GM19372 (cell line): Measurements from ENCODE around the gene DLEC1.

Source experiments
- ATAC-seq: cut with Tn5 transposase; IDR thresholded peaks from one replicate; pipeline ENCODE4 v1.9.1; 2021; ENCODE audit warnings: mild to moderate bottlenecking, low read depth, moderate library complexity; ENCODE audit not compliant: unreplicated experiment

DLEC1 gene

DNA sequence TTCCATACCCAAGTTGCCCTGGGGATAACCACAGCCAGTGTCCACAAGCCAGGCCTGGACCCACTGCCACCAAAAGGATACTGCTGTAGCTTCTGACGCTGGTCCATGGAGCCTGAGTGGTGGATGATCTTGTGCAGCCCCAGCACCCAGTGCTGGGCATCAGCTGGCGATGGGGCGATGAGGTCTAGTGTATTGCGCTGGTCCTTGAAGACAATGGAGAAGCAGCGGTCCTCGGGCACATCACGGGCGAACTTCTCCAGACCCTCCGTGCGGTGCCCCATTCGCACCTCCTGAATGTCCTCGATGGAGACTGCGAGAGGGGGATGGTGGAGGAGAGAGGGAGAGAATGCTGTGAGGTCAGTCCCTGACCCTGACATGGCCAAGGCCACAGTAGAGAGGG lies 22.6 kb upstream of the DLEC1 start:
- no peak for ATAC-seq

DNA sequence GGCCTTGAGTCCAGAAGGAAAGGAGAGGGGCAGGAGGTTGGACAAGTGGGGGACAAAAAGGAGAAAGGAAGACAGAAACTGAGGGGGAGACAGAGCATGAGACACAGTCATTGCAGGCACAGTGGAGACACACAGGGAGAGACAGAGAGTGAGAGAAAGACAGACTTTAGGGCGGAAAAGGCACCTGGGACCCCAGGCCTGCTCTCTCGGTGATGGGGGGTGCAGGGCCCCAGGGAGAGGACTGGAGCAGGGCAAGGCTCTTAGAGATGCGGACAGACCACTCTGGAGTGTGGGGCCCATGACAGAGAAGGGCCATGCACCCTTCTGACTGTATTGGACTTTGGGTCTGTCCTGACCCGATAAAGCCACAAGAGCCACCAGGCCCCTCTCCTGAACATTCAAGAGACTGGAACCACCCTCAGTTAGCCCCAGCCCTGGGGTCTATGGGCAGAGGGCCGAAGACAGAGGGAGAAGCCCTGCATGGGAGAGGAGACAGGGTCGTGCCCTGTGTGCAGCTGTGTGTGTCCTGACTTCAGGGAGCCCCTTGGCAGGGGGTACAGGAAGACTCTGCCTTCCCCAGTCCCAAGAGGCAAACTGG lies 22.1 kb upstream of the DLEC1 start:
- ATAC-seq = no peak

DNA sequence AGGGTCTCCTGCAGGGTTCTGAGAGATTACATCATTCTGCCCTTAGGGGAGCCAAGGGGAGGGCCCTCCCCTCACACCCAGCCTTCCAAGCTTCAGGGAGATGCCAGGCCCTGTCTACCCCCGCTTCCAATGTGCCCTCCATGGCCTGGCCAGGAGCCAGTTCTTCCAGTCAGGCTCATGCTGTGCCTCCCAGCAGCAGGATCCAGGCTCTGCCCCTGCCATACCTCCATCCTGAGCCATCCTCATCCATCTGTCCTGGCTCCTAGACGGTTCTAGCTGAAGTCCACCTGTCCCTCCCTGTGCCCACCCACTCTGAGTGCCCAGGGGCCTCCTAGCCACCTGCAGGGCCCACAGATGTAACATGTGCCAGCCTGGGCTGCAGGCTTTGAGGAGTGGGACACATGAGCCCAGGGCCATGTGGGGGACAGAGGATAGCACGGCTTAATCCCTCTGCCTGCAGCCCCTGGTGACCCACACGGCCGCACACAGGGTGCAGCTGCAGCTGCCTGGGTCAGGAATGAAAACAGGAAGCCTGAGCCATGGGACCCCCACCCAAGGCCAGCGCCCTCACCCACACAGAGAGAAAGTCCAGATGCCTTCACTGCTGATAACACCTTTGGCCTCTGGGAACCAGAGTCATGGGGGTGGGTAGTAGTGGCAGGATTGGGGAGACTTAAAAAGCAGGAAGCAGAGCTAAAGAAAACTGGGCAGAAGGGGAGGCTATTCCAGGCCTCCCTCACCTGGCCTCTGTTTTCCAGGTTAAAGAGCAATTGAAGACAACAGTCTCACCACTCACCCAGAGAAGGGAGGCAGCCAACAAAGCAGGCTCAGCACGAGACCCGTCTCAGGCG lies 21.3 kb upstream of the DLEC1 start:
- ATAC-seq = no peak

DNA sequence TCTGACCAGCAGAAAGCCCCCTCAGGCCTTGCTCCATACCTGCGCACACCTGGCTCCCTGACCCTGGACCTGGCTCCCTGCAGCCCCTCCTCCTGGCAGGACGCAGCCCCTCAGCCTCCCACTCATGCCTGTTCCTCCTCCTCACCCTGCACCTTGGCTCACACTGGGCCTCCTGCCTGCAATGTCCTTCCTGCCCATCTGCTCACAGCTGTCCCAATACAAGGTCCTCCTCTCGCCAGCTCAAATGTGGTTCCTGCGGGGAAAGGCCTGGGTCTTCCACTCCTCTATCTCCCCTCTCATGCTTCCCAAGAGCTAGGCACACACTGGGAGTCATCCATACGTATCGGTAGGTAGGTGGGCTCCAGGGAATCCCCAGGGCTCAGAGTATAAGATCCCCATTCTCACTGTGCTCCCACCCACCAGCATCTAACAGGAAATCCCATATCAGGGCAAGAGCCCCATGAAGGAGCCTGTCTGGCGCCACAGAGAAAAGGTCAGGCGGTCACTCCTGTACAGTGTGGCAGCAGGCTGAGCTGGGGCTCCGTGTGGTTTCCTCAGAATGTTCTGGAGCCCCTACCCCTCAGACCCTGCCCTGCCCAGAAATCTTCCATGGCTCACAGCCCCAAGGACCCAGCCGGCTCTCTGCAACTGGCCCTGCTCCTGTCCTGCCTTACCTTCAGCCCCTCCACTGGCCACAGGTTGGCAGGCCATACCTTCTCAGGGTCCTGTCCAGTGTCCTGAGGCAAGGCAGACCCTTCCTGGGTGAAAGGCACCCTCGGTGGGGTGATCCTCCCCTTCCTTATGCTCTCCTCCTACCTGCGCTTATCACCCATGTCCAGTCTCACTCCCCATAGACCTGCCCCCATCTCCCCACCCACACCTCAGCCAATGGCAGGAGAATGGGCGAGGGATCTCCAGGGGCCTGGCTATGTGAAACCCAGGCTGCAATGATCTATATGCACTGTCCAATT lies 20.4 kb upstream of the DLEC1 start:
- ATAC-seq = no peak

DNA sequence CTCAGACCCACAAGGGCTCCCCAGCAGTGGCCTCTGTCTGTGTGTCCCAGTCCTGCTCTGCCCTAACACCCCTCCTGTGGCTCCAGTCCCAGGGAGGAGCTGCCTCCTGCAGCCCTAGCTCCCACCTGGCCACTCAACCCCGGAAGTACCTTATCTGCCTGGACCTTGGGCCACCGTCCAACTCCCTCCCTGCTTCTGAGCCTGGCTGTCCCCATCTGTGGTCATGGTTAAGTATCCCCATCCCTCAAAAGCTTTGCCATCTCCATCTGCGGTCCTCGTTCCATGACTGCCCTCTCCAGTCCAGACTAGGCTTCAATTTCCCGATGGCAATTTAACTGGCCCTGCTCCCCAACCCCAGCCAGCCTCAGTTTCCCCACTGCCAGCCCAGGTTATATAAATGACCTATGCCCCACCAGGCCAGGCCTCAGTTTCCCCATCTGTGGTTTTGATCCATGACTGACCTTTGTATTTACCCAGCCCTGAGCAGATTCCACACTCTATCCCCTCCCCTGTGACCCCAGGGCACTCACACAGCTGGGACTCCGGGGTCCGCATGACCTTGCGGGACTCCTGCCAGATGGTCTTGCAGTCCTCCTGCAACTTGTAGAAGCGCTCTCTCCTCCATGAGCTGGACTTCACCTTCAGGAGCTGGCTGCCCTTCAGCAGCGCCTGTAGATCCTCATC lies 19.2 kb upstream of the DLEC1 start:
- ATAC-seq = no peak

DNA sequence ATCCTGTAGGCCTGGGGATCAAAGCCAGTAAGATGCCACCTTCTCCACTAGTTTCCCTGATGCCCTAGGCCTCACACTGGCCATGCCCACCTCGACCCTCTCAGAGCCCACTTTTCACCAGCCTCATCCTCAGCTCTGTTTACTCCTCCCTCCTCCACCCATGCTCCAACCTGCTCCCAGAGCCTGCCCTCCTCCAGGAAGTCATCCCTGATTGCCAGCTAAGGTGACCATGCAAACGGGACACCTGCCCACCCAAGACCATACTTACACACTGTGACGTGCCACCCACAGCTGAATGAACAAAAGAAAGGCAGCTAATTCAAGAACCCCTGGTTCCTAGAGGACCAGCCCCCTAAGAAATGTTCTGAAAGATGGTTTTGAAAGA lies 18.7 kb upstream of the DLEC1 start:
- no peak for ATAC-seq

DNA sequence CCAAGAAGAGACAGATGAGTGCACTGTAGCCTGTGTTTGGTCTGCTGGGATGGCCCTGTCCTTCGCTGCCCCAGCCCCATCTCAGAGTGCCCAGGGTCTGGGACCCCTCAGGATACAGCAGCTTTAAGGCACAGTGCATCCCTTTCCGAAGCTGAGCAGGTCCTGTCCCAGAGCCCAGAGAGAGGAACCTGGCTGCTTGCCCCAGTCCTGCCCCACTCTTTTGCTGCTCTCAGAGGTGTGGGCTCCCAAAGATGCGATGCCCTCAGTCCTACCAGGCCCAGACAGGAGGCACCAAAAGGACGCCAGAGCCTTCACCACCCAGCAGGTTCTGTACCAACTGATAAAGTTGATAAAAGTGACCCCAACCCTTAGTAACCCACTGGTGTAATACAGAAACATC lies 17.8 kb upstream of the DLEC1 start:
- no peak for ATAC-seq

DNA sequence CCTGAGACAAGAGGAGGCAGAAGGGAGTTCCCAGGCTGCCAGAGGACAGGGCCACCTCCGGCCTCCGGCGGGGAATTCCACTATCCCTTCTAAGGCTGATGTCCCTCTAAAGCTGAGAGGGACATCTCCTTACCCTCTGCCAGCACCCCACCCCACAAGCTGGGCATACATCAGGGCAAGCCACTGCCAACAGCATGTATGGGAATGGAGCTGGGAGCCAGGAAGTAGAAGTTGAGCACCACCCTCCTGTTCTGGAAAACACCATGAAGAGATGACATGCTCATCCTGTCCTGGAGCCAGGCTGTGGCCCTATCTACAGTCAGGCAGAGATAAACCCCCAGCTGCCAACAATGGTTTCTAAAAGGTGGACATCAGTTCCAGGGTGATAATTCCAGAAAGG lies 16.7 kb upstream of the DLEC1 start:
- no peak for ATAC-seq

DNA sequence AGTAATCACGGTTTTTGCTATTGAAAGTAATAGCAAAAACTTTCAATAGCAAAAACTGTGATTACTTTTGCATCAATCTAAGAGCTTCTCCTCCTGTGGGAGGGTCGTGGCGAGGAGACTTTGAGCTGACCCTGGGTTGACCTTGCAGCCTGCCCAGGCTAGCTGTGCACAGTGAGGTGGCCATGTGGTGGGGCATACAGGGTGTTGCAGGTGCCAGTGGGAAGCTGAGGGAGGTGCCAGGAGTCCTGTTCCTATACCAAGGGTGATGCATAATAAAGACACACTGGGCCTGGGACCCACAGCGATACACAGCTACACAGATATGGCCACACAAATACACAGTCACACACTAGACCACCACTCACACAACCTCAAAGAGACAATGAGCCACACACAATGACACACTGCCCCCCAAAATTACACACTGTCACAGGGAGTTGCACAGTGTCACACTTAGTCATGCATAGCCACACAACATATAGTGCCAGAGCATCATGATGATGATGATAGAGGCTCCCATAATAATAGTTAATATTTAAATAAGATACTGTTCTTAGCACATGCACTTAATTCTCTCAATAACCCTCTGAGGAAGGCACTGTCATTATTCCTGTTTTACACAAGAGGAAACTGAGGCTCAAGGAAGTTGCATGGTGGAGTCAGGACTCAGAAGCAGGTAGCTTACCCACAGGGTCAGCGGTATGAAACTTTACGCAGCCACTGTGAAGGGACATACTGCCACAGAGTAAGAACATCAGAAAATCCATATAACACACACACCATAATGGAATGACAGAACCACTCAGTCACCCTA lies 15.9 kb upstream of the DLEC1 start:
- no peak for ATAC-seq

DNA sequence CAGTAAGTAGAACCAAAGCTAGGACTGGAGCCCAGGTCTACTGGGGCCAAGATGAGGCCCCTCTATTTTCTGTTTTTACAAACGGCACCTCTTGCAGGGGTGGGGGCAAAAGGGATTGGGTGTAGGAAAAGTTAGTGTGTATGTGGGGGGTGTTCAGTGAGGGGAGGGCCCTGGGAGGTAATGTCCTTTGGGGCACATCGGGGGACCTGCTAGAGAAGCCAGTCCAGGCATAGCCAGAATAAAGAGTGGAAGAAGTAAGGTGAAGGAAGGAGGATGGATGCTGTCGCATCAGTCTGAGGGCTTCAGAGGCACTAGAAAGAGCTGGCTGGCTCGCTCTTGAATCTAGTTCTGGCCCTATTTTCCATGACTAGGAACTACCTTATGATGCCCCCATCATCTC lies 12.2 kb upstream of the DLEC1 start:
- no peak for ATAC-seq

DNA sequence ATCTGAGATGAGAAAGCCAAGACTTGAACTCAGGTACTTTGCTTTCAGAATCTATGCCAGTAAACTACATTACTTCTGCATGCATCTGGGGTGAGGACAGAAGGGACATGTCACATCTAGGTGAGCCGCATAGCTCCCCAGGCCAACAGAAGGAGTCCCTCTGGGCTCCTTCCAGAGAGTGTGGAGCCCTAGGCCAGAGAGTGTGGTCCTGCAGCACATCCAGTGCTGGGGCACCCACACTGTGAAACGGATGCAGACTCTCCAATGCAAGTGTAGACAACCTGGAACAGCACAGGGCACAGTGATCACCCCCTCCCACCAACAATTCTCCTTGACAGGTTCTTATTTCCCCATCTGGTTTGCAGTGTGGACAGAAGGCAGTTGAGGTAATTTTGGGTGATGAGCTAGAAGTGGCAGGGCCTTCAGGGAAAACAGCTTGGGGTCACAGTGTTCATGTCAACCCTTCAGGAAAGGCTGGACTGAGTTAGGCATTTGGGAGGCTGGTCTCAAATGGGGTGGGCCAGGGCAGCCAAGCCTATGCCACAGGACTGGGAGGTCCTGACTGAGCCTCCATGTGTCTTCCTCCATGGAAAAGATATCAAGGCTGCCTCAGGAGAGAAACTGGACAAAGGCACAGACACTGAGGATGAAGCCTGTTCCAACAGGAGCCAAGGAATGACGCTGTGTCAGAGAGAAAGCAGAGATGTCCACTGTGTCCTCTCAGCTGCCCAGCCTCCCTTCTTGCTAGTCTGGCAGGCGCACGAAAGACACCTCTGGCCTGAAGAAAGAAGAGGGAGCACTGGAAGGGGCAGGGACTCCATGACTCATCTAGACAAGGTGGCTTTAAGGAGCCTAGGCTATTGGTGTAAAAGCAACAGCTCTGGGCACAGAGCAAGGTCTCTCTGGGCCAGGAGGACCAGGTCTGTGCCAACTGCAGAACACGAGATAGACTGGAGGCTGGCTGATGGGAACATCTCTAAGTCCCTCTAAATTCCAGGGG lies 11.2 kb upstream of the DLEC1 start:
- no peak for ATAC-seq

DNA sequence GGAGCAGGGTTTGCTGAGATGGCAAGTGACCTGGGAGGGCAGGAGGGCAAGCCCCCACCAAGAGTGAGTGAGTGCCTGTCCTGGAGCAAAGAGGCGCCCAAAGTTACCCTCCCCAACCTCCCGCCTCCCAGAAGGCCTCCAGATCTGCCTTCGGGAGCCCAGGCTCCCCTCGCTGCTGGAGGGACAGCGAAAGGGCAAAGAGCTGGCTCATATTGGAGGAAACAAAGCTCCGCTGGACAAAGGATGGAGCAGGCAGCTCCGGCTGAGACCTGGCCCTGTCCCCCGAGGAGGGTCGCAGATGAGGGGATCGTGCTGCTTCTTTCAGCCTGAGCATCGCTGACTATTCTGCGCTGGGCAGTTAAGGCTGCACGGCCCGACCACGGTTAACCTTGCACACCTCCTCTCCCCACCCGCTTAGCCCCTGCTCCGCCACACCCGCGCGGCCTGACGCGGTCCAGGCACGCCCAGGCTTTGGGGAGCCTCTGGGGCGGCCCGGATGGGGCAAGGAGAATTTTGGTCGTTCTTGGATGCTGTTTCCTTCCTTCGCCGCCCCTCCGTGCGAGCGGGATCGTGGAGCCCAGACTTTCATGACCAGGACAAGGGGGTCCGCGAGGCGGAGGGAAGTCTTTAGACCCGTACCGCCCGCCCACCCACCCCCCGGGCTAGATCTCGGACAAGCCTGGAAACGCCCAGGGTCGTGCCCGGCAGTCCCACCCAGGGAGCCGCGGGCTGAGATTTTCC lies 10.2 kb upstream of the DLEC1 start:
- ATAC-seq = no peak

DNA sequence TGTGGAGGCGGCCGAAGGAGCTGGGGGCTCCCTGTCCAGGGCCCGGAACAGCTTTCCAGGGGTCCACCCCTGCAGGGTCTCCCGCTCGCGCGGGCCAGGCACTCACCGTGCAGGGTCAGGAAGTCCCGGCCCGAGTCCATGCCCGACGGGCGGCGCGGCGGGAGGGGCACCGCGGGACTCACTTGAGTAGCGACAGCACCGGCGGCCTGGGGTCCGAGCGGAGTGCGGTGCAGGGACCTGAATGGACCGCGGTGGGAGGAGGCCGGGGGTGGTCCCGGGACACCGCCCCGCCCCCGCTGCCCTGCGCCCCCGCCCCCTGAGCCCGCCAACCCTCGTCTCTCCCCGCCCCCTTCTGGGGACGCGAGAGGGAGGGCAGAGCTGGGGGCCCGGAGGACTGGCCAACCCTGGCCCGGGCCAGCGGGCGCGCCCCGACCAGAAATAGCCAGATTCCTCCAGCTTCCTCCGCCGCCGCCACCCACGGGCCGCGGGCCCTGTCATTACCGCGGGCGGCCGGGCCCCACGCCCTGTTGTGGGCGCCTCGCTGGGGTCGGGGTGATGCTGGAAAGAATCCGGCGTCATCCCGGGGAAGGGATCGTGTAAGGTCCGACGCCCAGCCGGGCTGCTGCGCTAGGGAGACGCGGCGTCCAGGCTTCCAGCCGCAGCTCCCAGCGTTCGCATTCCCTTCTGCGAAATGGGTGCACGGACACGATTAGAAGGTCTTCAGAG lies 9.4 kb upstream of the DLEC1 start, which contains the start of gene PLCD1:
Gene PLCD1 (minus strand): TSS at position 243 of the 726 bp plus-strand sequence. CDS start 103 bp downstream, at position 140.
- ATAC-seq = no peak

DNA sequence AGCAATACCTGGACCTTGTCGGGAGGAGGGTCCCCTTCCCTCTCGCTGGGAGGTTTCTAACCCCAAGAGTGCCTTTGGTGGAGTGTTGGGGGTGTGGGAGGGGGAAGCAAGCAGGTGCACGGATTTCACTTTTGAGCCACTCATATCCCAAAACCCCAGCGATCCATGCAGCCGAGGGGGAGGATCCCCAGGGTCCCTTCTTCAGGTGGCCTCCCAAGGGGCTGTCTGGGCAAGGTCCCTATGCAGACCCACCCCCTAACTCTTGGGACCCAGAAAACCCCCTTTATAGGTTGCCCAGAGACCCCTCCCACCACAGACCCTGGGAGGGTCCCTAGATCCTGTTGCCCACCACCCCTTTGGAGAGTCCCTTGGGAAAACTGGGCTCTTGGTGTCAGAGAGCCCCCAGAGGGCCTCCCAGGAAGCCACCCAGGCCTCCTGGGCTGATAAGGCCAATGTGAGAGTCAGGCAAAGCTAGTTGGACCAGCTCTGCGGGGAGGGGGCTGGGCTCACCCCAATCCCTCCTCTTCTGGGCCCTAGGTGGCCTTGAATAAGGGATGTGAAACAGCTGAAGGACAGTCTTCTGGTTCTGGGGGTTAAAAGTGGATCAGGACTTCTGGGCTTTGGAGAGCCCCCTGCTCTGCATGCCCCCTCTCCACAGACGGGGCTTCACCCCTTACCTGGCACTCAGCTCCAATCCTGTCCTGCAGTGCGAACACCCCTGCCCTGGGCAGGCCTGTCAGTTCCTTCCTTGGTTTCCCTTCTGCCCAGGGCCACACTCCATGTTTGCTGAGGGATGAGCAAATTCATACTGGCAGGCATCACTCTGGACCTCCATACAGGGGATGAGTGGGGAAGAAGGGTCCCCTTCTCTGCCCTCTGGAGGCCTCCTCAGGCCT lies 8.6 kb upstream of the DLEC1 start:
- no peak for ATAC-seq

DNA sequence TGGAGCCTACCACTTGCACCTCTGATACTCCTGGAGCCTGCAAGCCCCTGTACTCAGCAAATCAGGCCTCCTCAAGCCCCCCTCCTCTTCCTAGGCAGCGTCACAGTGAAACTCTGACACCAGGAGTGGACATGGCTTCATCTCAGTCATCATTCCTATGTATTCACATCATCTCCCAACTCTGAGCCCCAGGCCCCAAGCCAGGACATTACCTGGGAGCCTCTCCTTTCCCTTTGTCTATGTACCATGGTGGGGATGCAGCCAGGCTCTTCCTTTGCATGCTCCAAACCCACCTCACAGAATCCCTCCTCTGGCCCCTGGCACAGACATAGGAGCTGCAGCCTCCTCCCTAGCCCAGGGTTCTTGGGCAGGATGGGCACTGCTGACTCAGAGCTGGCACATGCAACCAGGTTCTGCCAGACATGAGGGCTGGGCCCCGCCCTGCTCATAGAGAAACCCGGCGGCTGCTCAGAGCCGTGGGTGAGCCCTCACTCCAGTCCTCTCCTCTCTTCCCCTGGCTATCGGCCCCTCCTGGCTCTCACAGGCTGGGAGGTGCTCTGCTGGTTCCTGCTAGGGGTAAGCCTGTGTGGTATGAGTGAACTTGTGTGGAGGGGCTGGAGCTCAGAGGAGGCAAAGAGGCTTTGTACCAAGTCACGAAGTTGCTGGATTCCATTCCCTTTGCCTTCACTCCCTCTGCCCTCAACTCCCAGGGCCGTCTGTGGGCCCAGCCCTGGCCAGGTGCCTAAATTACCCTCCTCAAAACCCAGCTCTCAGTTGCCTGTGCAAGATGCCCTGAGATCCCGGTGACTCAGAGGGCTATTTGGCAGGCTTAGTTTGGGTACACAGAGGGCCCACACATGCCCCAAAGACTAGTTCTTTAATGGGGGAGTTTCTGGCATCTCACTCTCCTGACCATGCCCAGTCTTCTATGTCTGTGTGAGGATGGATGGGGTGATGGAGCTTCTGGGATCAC lies 7.7 kb upstream of the DLEC1 start:
- ATAC-seq = no peak
